T-cell (primary cell): ENCODE data around the gene LMO7. TPM values are rescaled to one million over a fixed set of nuclear protein-coding genes. Genes with fewer than 3 reads are reported as not detected.
"Not testable (repeated sequence)": the region's sequence is repeated elsewhere in the genome, so short reads cannot be mapped to it uniquely, and the experiment has no call there.

Experiments
- ATAC-seq, 4 experiments: fragments of 200-7000 bp in 3 of 4; fragments of 150-1000 bp in 1 of 4; cut with Tn5 transposase; replicated peaks in 1 of 4; 1 replicate in 3 of 4; 2 replicates in 1 of 4; pipeline ENCODE4 v1.10.0; 2021; ENCODE audit warnings: moderate library complexity in 3 of 4, mild to moderate bottlenecking in 2 of 4, moderate number of reproducible peaks in 1 of 4
- CTCF ChIA-PET, 2 donors: fragments of 300-600 bp; sonication (Branson Sonifier 250); formaldehyde crosslinking; loops; one replicate each; lab custom pipeline; 2022; ENCODE audit warnings: antibody characterized with exemption in 2 of 2; lab: Charles Lee
- POLR2A ChIA-PET, 2 donors: fragments of 300-600 bp; sonication (Branson Sonifier 250); formaldehyde crosslinking; loops; one replicate each; lab custom pipeline; 2022; ENCODE audit warnings: antibody characterized with exemption in 2 of 2; lab: Charles Lee
- DNase-seq, 35 experiments: peaks; one replicate each; pipeline versions ENCODE4 v3.0.0 to v3.0.0-alpha.2; 2013 to 2023
- H3K27ac ChIP-seq: one replicate; pipeline ENCODE4 v1.5.1; 2013; ENCODE audit warnings: low read length
- H3K27me3 ChIP-seq, 2 experiments: replicated peaks in 1 of 2; 1 replicate in 1 of 2; 2 replicates in 1 of 2; pipeline versions ENCODE4 v1.6.1 to v1.7.0; 2013; ENCODE audit warnings: low read length in 1 of 2, mixed read lengths in 1 of 2; ENCODE audit not compliant: control insufficient read depth in 2 of 2, insufficient read depth in 2 of 2; ENCODE audit errors: extremely low read depth in 1 of 2
- H3K36me3 ChIP-seq, 2 donors: 1 replicate in 1 of 2; 2 replicates in 1 of 2; pipeline versions ENCODE4 v1.6.1 to v1.7.0; 2013; ENCODE audit warnings: low read length in 1 of 2; ENCODE audit not compliant: control insufficient read depth in 2 of 2, insufficient read depth in 1 of 2; ENCODE audit errors: extremely low read depth in 1 of 2
- H3K4me1 ChIP-seq, 2 experiments: 1 replicate in 1 of 2; 2 replicates in 1 of 2; pipeline versions ENCODE4 v1.6.1 to v1.7.0; 2013; ENCODE audit warnings: low read length in 2 of 2, mixed read lengths in 1 of 2; ENCODE audit not compliant: insufficient read depth in 2 of 2, control insufficient read depth in 1 of 2; ENCODE audit errors: extremely low read depth in 1 of 2
- H3K4me3 ChIP-seq, 2 donors: 1 replicate in 1 of 2; 2 replicates in 1 of 2; pipeline versions ENCODE4 v1.5.1 to v1.7.0; 2013; ENCODE audit warnings: mild to moderate bottlenecking in 2 of 2, low read length in 1 of 2, moderate library complexity in 1 of 2; ENCODE audit not compliant: control insufficient read depth in 1 of 2; ENCODE audit errors: extremely low read depth in 1 of 2
- H3K9me3 ChIP-seq: 2 replicates; pipeline ENCODE4 v1.7.0; 2013
- H3K27ac Mint-ChIP-seq, 2 donors: one replicate each; pipeline ENCODE4 v1.8.0; 2020 to 2021; ENCODE audit warnings: mild to moderate bottlenecking in 2 of 2, mixed read lengths in 2 of 2
- H3K27me3 Mint-ChIP-seq, 2 donors: one replicate each; pipeline ENCODE4 v1.8.0; 2021 to 2022; ENCODE audit warnings: mixed read lengths in 2 of 2
- H3K36me3 Mint-ChIP-seq: one replicate; pipeline ENCODE4 v1.8.0; 2021; ENCODE audit warnings: mixed read lengths
- H3K4me1 Mint-ChIP-seq, 3 donors: one replicate each; pipeline ENCODE4 v1.8.0; 2020 to 2022; ENCODE audit warnings: mixed read lengths in 3 of 3, mild to moderate bottlenecking in 1 of 3
- H3K4me3 Mint-ChIP-seq, 3 donors: one replicate each; pipeline ENCODE4 v1.8.0; 2020 to 2022; ENCODE audit warnings: mild to moderate bottlenecking in 3 of 3, mixed read lengths in 3 of 3, moderate library complexity in 3 of 3
- H3K9me3 Mint-ChIP-seq, 3 donors: one replicate each; pipeline ENCODE4 v1.8.0; 2020 to 2022; ENCODE audit warnings: mixed read lengths in 3 of 3
- WGBS: methylation state at CpG from one replicate; pipeline ENCODE4 v1.1.5; 2013; ENCODE audit warnings: missing lambda C conversion rate; ENCODE audit not compliant: insufficient coverage; 5-methylcytosine and 5-hydroxymethylcytosine counted together
- total RNA-seq, 35 experiments: library from RNA in 6 of 35; stranded (reverse) in 6 of 35; fragments of 120-200 nt in 1 of 35; gene quantifications; one replicate each; pipeline versions ENCODE4 v1.2.1 to v1.2.4 and lab custom pipeline; 2013 to 2026

The LMO7 gene
- total RNA-seq, 5 donors from 2014 or later (not counting 1 experiment from before 2014, with no cell fraction given), result 22.6 to 46.8 (median 34.0) TPM

DNA sequence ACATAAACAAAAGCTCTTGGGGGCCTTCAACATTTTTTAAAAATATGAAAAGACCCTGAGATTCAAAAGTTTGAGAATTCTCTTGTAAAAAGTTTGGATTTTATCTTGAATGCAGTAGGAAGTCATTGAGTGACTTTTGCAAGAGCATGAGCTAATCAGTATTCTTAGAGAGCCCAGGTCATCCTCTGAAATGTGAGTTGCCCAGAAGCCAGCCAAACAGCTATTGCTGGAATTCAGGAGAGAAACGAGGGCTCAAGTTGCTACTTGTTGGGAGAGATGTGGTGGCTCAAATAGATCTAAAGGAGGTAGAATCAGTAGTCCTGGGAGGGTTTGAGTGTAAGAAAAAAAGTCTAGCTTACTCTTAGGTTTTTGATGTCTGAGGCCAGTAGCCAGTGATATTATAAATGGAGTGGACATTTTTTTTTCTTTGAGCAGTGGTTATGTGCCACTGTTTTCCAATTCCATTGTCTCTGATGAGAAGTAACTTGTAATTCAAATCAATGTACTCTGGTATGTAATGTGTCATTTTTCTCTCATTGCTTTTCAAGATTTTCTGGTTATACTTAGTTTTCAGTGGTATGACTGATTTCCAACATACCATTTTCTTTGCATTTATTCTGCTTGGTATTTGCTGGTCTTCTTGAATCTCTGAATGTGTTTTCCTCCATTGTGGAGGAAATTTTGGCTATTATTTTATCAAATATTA is 30.7 kb downstream of the LMO7 start:
- DNase-seq (no peak), ATAC-seq (no peak)
- no peak overlapping the region for H3K4me3 ChIP-seq
- H3K9me3 ChIP-seq, result no peaks in the 10 kb centered on the region
- H3K4me1 ChIP-seq, result no peaks in the 10 kb centered on the region
- H3K27me3 ChIP-seq, result no peaks in the 10 kb centered on the region
- ChIA-PET CTCF (interaction anchor here in 1 of 2 donors (1.2 kb wide), 1 partner anchor 26 kb away, joined by 3 read pairs; no protein-coding TSS in a partner anchor), POLR2A (no interaction called here)
- Mint-ChIP-seq H3K9me3 (peaks cover 3 to 4% (median 3%) of the 10 kb centered on the region in 3 donors), H3K27me3 (no peaks in the 10 kb centered on the region), H3K4me1 (no peaks in the 10 kb centered on the region), H3K36me3 (peaks cover 11% of the 10 kb centered on the region), H3K27ac (no peak overlapping the region), H3K4me3 (no peak overlapping the region)
- WGBS, result 57% methylated on average over 1 of the region's 1 CpG
- H3K36me3 ChIP-seq, result no peaks in the 10 kb centered on the region
- H3K27ac ChIP-seq, result no peak overlapping the region

DNA sequence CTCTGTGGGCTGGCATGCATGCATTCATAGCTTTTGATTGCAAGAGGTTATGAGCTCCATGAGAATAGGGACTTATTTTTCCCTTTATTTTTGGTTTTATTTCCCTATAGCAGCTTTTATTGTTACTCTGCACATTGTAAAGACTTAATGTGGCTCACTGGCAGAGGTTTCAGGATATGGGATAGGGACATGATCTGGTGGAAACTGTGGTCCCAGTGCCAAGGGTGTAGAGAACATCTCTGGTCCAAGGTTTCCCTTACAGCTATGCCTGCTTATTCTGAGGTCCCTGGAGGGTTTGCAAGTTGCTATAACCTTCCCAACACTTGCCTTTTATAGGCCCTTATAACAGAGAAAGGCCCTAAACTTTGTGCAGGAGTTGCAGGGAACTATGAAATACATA is 33.6 kb downstream of the LMO7 start:
- H3K27me3 Mint-ChIP-seq, result no peaks in the 10 kb centered on the region
- Histone ChIP-seq H3K4me1 (no peaks in the 10 kb centered on the region), H3K27ac (no peak overlapping the region), H3K27me3 (no peaks in the 10 kb centered on the region), H3K9me3 (no peaks in the 10 kb centered on the region), H3K36me3 (no peaks in the 10 kb centered on the region), H3K4me3 (no peak overlapping the region)
- no peak overlapping the region for H3K4me3 Mint-ChIP-seq
- no peak for DNase-seq
- H3K4me1 Mint-ChIP-seq, result no peaks in the 10 kb centered on the region
- ATAC-seq, result no peak
- CTCF ChIA-PET, result interaction anchor here (0.7 to 1.1 kb wide), 2 partner anchors 203 to 336 kb away, joined by 3 to 4 read pairs; no protein-coding TSS in a partner anchor
- H3K27ac Mint-ChIP-seq, result no peak overlapping the region
- no peaks in the 10 kb centered on the region for H3K9me3 Mint-ChIP-seq
- H3K36me3 Mint-ChIP-seq, result peaks cover 7% of the 10 kb centered on the region
- POLR2A ChIA-PET, result interaction anchor here in 1 of 2 donors (0.6 to 0.7 kb wide), 2 partner anchors 36 to 1226 kb away, joined by 3 to 6 read pairs; no protein-coding TSS in a partner anchor

- DNase-seq (no peak), ATAC-seq (no peak)
- no peaks in the 10 kb centered on the region for H3K36me3 ChIP-seq
- Mint-ChIP-seq H3K4me1 (no peaks in the 10 kb centered on the region), H3K9me3 (no peaks in the 10 kb centered on the region), H3K27me3 (no peaks in the 10 kb centered on the region), H3K36me3 (peaks cover 7% of the 10 kb centered on the region), H3K4me3 (no peak overlapping the region), H3K27ac (no peak overlapping the region)
- no peaks in the 10 kb centered on the region for H3K4me1 ChIP-seq
- ChIA-PET POLR2A (interaction anchor here in 1 of 2 donors (0.6 kb wide), 1 partner anchor 1868 kb away, joined by 9 read pairs; no protein-coding TSS in a partner anchor), CTCF (interaction anchor here in 1 of 2 donors (0.6 to 1.1 kb wide), 2 partner anchors 1232 to 1234 kb away, joined by 3 read pairs; no protein-coding TSS in a partner anchor)
- no peak overlapping the region for H3K4me3 ChIP-seq
- no peaks in the 10 kb centered on the region for H3K9me3 ChIP-seq
- WGBS, result no CpG with 5 or more reads among the region's 1 CpG
- H3K27me3 ChIP-seq, result no peaks in the 10 kb centered on the region
- no peak overlapping the region for H3K27ac ChIP-seq
These were observed 34.4 kb downstream of the LMO7 start for GRCh38 chr13:75670496-75670895.

GRCh38 chr13:75675421-75675820 is 39.3 kb downstream of the LMO7 start:
- Mint-ChIP-seq H3K4me1 (no peaks in the 10 kb centered on the region), H3K27me3 (no peaks in the 10 kb centered on the region), H3K9me3 (no peaks in the 10 kb centered on the region), H3K4me3 (no peak overlapping the region), H3K27ac (no peak overlapping the region), H3K36me3 (peaks cover 15% of the 10 kb centered on the region)
- DNase-seq (no peak), ATAC-seq (no peak)
- H3K4me3 ChIP-seq, result no peak overlapping the region
- no peaks in the 10 kb centered on the region for H3K36me3 ChIP-seq
- H3K27ac ChIP-seq, result no peak overlapping the region
- CTCF ChIA-PET, result interaction anchor here (0.6 to 2.2 kb wide), 5 partner anchors 19 to 801 kb away, joined by 3 to 8 read pairs (median 4); no protein-coding TSS in a partner anchor
- H3K27me3 ChIP-seq, result no peaks in the 10 kb centered on the region
- no peaks in the 10 kb centered on the region for H3K4me1 ChIP-seq
- H3K9me3 ChIP-seq, result no peaks in the 10 kb centered on the region
- POLR2A ChIA-PET, result interaction anchor here in 1 of 2 donors (0.7 kb wide), 1 partner anchor 25 kb away, joined by 4 read pairs; no protein-coding TSS in a partner anchor

DNA sequence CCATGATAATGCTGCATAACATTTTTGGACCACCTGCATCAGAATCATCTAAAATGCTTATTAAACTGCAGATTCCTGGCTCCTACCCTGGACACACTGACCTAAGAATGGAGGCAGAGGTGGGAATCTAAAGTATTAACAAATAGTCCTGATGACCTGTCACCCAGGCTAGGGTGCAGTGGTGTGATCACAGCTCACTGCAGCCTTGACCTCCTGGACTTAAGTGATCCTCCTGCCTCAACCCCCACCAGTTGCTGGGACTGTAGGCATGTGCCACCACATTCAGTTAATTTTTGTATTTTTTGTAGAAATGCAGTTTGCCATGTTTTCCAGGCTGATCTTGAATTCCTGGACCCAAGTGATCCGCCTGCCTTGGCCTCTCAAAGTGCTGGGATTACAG is 43.3 kb downstream of the LMO7 start:
- no peak overlapping the region for H3K4me3 Mint-ChIP-seq
- ChIA-PET POLR2A (no interaction called here), CTCF (no interaction called here)
- Histone ChIP-seq H3K9me3 (no peaks in the 10 kb centered on the region), H3K27me3 (no peaks in the 10 kb centered on the region), H3K4me1 (no peaks in the 10 kb centered on the region), H3K4me3 (no peak overlapping the region), H3K27ac (no peak overlapping the region), H3K36me3 (no peaks in the 10 kb centered on the region)
- ATAC-seq, result no peak
- peaks cover 13% of the 10 kb centered on the region for H3K36me3 Mint-ChIP-seq
- no peak for DNase-seq
- no peak overlapping the region for H3K27ac Mint-ChIP-seq
- no CpG with 5 or more reads among the region's 1 CpG for WGBS
- no peaks in the 10 kb centered on the region for H3K4me1 Mint-ChIP-seq
- H3K9me3 Mint-ChIP-seq, result no peaks in the 10 kb centered on the region
- H3K27me3 Mint-ChIP-seq, result no peaks in the 10 kb centered on the region

GRCh38 chr13:75680251-75680650 is 44.1 kb downstream of the LMO7 start:
- no CpG with 5 or more reads among the region's 2 CpGs for WGBS
- H3K4me3 Mint-ChIP-seq, DNase-seq, H3K4me3 ChIP-seq, H3K27ac Mint-ChIP-seq, POLR2A ChIA-PET, H3K4me1 ChIP-seq, H3K9me3 Mint-ChIP-seq, ATAC-seq, H3K27ac ChIP-seq, H3K4me1 Mint-ChIP-seq, H3K36me3 ChIP-seq, H3K27me3 ChIP-seq, H3K27me3 Mint-ChIP-seq, H3K9me3 ChIP-seq: not testable (repeated sequence)
- CTCF ChIA-PET, result interaction anchor here in 1 of 2 donors (1.1 kb wide), 1 partner anchor 15 kb away, joined by 6 read pairs; no protein-coding TSS in a partner anchor
- H3K36me3 Mint-ChIP-seq, result peaks cover 14% of the 10 kb centered on the region
